ENCODE measurements around the gene ITPRIPL2.

- TF ChIP-seq POLR2A (IDR thresholded peaks at IDR 0.05) = no peak
- TF ChIP-seq, protein P1, sequence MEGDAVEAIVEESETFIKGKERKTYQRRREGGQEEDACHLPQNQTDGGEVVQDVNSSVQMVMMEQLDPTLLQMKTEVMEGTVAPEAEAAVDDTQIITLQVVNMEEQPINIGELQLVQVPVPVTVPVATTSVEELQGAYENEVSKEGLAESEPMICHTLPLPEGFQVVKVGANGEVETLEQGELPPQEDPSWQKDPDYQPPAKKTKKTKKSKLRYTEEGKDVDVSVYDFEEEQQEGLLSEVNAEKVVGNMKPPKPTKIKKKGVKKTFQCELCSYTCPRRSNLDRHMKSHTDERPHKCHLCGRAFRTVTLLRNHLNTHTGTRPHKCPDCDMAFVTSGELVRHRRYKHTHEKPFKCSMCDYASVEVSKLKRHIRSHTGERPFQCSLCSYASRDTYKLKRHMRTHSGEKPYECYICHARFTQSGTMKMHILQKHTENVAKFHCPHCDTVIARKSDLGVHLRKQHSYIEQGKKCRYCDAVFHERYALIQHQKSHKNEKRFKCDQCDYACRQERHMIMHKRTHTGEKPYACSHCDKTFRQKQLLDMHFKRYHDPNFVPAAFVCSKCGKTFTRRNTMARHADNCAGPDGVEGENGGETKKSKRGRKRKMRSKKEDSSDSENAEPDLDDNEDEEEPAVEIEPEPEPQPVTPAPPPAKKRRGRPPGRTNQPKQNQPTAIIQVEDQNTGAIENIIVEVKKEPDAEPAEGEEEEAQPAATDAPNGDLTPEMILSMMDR (IDR thresholded peaks at IDR 0.05 in 8 of 11, conservative IDR thresholded peaks at IDR 0.05 in 3 of 11) = no peak
Observed at GRCh38 chr16:19130385-19130784, 16.6 kb downstream of the ITPRIPL2 start.

All from spleen (tissue), 7 donors.